Measurements from ENCODE around the gene LRMDA. TPM values are rescaled to one million over a fixed set of nuclear protein-coding genes. Genes with fewer than 3 reads are reported as not detected.

The LRMDA gene
- total RNA-seq, 1 experiment from 2014 or later = not detected

DNA sequence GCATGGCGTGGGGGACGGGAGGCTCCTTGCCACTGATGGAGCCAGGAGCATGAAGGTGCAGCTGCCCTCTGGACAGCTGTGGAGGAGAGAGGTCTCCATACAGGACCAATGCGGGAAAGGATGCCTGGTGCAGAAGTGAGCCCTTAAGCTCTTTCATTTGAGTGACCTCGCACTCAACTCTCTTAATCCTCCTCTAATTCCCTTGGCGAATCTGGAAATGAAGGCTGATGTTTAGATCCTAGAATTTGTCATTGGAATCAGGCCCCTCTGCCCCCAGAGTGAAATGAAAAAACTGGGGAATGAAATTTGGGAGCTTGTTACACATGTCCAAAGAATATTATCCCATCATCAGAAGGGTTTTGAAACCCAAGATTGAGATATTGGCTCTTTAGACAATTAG is 639.5 kb downstream of the LRMDA start:
- H4K20me1 ChIP-seq (ENCODE audit: insufficient read depth, low read depth, low read length) = no peaks in the 10 kb centered on the region
- no peak overlapping the region for H3K27ac ChIP-seq (ENCODE audit: low read length)
- H3K9me2 ChIP-seq (replicated peaks; ENCODE audit: insufficient read depth, low read length) = no peaks in the 10 kb centered on the region
- no peak overlapping the region for H3K4me3 ChIP-seq (ENCODE audit: low read length)
- H3K27me3 ChIP-seq (ENCODE audit: low read length) = no peaks in the 10 kb centered on the region
- no peak overlapping the region for H2AFZ ChIP-seq (ENCODE audit: low read length)
- H3K36me3 ChIP-seq (ENCODE audit: insufficient read depth, low read length) = no peaks in the 10 kb centered on the region
- no peak overlapping the region for H3K4me2 ChIP-seq (ENCODE audit: low read depth, low read length, poor library complexity, severe bottlenecking)
- no peaks in the 10 kb centered on the region for H3K9me3 ChIP-seq (ENCODE audit: low read length)
- H3K4me1 ChIP-seq (ENCODE audit: low read length) = no peaks in the 10 kb centered on the region
- no peak overlapping the region for H3K9ac ChIP-seq (ENCODE audit: low read length)
- no peak for DNase-seq
- H3K79me2 ChIP-seq (ENCODE audit: low read length) = no peaks in the 10 kb centered on the region

DNA sequence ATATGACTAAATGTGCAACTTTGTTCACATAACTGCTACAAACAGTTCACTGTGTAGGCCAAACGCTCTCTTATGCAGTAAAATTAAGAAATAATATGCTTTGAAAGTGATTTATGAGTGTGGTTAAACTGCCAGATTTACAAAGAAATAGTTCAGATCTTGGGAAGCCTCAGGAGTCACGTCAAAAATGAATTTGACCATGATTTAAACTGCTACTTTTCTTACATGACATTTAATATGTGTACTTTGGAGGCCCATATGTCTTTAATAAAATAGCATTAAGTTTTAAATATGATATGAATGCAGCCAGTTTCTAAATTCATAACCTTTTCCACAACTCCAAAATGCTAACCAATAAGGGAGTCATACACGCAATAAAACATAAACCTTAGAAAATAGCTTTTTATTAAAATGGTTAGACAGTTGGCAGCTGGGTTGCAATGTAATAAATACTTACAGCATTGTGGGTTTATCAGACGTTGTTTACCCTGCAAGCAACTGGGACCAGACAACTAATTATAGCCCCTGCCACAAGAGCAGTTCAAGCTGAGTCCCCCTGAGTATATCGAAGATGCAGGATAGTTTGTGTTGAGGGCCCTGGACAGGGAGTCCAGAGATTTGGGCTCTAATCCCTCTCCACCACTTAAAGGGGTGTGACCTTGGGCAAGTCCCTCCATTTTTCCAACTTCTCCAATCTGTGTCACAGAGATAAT is 640.4 kb downstream of the LRMDA start:
- Histone ChIP-seq H3K4me1 (ENCODE audit: low read length) (no peaks in the 10 kb centered on the region), H2AFZ (ENCODE audit: low read length) (no peak overlapping the region), H3K27me3 (ENCODE audit: low read length) (no peaks in the 10 kb centered on the region), H3K79me2 (ENCODE audit: low read length) (no peaks in the 10 kb centered on the region), H3K9me2 (replicated peaks; ENCODE audit: insufficient read depth, low read length) (no peaks in the 10 kb centered on the region), H3K9me3 (ENCODE audit: low read length) (no peaks in the 10 kb centered on the region), H4K20me1 (ENCODE audit: insufficient read depth, low read depth, low read length) (no peaks in the 10 kb centered on the region), H3K9ac (ENCODE audit: low read length) (no peak overlapping the region), H3K4me2 (ENCODE audit: low read depth, low read length, poor library complexity, severe bottlenecking) (no peak overlapping the region), H3K4me3 (ENCODE audit: low read length) (no peak overlapping the region), H3K27ac (ENCODE audit: low read length) (no peak overlapping the region), H3K36me3 (ENCODE audit: insufficient read depth, low read length) (no peaks in the 10 kb centered on the region)
- no peak for DNase-seq

DNA sequence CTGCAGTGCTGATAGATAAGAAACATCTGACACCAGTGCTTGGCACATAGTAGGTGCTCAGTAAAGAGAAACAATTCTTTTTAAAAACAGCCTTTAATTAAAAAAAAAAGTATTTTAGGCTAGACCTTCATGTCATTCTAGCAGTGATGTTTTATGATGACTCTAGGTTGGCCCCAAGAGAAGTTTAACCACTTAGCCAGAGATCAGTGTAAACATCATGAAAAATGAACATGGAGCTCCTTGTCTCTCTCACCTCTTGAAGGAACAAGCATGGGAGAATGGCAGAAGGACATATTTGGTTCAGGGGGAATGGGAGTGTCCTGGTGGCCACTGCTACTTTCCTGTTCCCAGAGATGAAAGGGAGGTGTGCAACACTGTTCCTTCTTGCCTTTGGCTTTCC is 641.0 kb downstream of the LRMDA start:
- Histone ChIP-seq H3K27me3 (ENCODE audit: low read length) (no peaks in the 10 kb centered on the region), H3K4me3 (ENCODE audit: low read length) (no peak overlapping the region), H3K4me1 (ENCODE audit: low read length) (no peaks in the 10 kb centered on the region), H3K79me2 (ENCODE audit: low read length) (no peaks in the 10 kb centered on the region), H4K20me1 (ENCODE audit: insufficient read depth, low read depth, low read length) (no peaks in the 10 kb centered on the region), H3K4me2 (ENCODE audit: low read depth, low read length, poor library complexity, severe bottlenecking) (no peak overlapping the region), H3K9me3 (ENCODE audit: low read length) (no peaks in the 10 kb centered on the region), H3K36me3 (ENCODE audit: insufficient read depth, low read length) (no peaks in the 10 kb centered on the region), H3K27ac (ENCODE audit: low read length) (no peak overlapping the region), H2AFZ (ENCODE audit: low read length) (no peak overlapping the region), H3K9ac (ENCODE audit: low read length) (no peak overlapping the region), H3K9me2 (replicated peaks; ENCODE audit: insufficient read depth, low read length) (no peaks in the 10 kb centered on the region)
- no peak for DNase-seq

DNA sequence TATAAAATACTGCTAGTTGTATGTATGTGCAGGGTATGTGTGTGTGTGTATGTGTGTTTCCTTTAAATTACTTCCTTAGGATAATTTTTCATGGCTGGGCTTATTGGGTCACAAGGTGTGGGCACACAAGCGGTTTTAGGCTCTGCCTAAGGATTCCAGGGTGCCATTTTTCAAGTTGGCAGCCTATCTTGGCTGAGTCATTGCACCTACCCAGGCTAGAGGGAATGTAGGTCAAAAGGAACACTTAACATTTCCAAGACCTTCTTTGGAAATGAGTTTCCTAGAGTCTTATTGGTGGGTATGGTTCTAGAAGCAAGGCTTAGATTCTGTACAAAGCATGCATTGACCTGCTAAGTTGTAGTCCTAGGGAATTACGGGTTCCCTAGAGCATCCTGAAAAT is 642.1 kb downstream of the LRMDA start:
- Histone ChIP-seq H3K9ac (ENCODE audit: low read length) (no peak overlapping the region), H3K36me3 (ENCODE audit: insufficient read depth, low read length) (no peaks in the 10 kb centered on the region), H3K9me2 (replicated peaks; ENCODE audit: insufficient read depth, low read length) (no peaks in the 10 kb centered on the region), H3K27ac (ENCODE audit: low read length) (no peak overlapping the region), H3K4me3 (ENCODE audit: low read length) (no peak overlapping the region), H3K79me2 (ENCODE audit: low read length) (no peaks in the 10 kb centered on the region), H3K4me2 (ENCODE audit: low read depth, low read length, poor library complexity, severe bottlenecking) (no peak overlapping the region), H3K27me3 (ENCODE audit: low read length) (no peaks in the 10 kb centered on the region), H2AFZ (ENCODE audit: low read length) (no peak overlapping the region), H3K4me1 (ENCODE audit: low read length) (no peaks in the 10 kb centered on the region), H4K20me1 (ENCODE audit: insufficient read depth, low read depth, low read length) (no peaks in the 10 kb centered on the region), H3K9me3 (ENCODE audit: low read length) (no peaks in the 10 kb centered on the region)
- DNase-seq = no peak

DNA sequence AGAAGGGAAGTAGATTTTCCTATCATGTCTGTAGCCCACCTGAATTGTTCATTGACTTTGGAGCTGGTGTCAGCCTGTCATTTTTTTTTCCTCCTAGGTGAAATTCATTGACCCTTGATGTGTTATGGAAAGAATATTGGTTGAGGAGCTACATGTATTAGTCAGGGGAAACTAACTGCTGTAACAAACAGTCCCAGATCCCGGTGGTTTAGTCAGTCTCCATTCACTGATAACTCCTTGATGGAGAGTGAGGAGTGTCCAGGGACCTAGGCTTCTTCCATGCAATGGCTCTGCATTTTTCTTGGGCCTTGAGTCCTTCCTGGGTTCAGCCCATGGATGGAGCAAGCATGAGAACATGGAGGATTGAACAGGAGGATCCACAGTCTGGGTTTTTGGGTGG is 643.2 kb downstream of the LRMDA start:
- DNase-seq = no peak
- H3K36me3 ChIP-seq (ENCODE audit: insufficient read depth, low read length) = no peaks in the 10 kb centered on the region

DNA sequence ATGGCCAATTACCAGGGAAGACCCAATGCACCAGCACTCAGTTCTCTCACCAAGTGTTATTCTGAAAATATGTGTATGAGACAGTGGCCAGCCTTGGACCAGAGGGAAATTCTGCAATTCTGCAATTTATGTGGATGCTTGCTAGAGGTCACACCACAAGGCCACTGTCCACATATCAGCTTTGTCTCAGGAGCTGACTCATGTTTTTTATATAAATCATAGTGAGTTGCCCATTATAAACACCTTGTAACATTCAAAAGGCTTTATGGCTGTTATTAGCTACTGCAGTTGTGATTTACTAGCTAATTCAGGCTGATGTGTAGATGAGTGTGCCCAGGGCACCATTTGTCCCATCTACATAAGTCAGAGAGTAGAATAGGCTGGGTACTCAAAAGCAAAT is 649.0 kb downstream of the LRMDA start:
- no peaks in the 10 kb centered on the region for H3K27me3 ChIP-seq (ENCODE audit: low read length)
- H3K27ac ChIP-seq (ENCODE audit: low read length) = no peak overlapping the region
- H3K4me1 ChIP-seq (ENCODE audit: low read length) = no peaks in the 10 kb centered on the region
- no peaks in the 10 kb centered on the region for H4K20me1 ChIP-seq (ENCODE audit: insufficient read depth, low read depth, low read length)
- no peak for DNase-seq
- H3K4me2 ChIP-seq (ENCODE audit: low read depth, low read length, poor library complexity, severe bottlenecking) = no peak overlapping the region
- no peaks in the 10 kb centered on the region for H3K9me3 ChIP-seq (ENCODE audit: low read length)
- H3K36me3 ChIP-seq (ENCODE audit: insufficient read depth, low read length) = no peaks in the 10 kb centered on the region
- no peaks in the 10 kb centered on the region for H3K9me2 ChIP-seq (replicated peaks; ENCODE audit: insufficient read depth, low read length)
- no peak overlapping the region for H3K9ac ChIP-seq (ENCODE audit: low read length)
- H3K4me3 ChIP-seq (ENCODE audit: low read length) = no peak overlapping the region
- H3K79me2 ChIP-seq (ENCODE audit: low read length) = no peaks in the 10 kb centered on the region
- H2AFZ ChIP-seq (ENCODE audit: low read length) = no peak overlapping the region

More for the DNA sequence above, 643.2 kb downstream of the LRMDA start:
- H4K20me1 ChIP-seq (ENCODE audit: insufficient read depth, low read depth, low read length) = no peaks in the 10 kb centered on the region
- H3K79me2 ChIP-seq (ENCODE audit: low read length) = no peaks in the 10 kb centered on the region
- H3K9me2 ChIP-seq (replicated peaks; ENCODE audit: insufficient read depth, low read length) = no peaks in the 10 kb centered on the region
- H3K9ac ChIP-seq (ENCODE audit: low read length) = no peak overlapping the region
- H3K4me3 ChIP-seq (ENCODE audit: low read length) = no peak overlapping the region
- H3K27me3 ChIP-seq (ENCODE audit: low read length) = no peaks in the 10 kb centered on the region
- H3K4me1 ChIP-seq (ENCODE audit: low read length) = no peaks in the 10 kb centered on the region
- H3K9me3 ChIP-seq (ENCODE audit: low read length) = no peaks in the 10 kb centered on the region
- H3K4me2 ChIP-seq (ENCODE audit: low read depth, low read length, poor library complexity, severe bottlenecking) = no peak overlapping the region
- H3K27ac ChIP-seq (ENCODE audit: low read length) = no peak overlapping the region
- no peak overlapping the region for H2AFZ ChIP-seq (ENCODE audit: low read length)

DNA sequence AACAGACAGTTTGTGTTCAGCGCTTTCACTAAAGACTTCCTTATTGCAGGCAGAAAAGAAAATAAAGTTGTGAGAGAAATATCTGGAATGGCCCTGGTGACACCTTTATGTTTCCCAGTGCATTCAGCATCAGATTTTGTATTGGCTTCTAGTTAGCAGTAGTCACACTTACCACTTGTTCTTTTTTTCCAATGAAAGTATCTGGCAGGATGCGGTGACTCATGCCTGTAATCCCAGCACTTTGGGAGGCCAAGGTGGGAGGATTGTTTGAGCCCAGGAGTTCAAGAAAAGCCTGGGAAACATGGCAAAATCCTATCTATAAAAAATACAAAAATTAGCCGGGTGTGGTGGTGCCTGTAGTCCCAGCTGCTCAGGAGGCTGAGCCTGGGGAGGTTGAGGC is 649.6 kb downstream of the LRMDA start:
- Histone ChIP-seq H3K4me3 (ENCODE audit: low read length) (no peak overlapping the region), H3K36me3 (ENCODE audit: insufficient read depth, low read length) (no peaks in the 10 kb centered on the region), H3K4me1 (ENCODE audit: low read length) (no peaks in the 10 kb centered on the region), H4K20me1 (ENCODE audit: insufficient read depth, low read depth, low read length) (no peaks in the 10 kb centered on the region), H3K9ac (ENCODE audit: low read length) (no peak overlapping the region), H3K9me2 (replicated peaks; ENCODE audit: insufficient read depth, low read length) (no peaks in the 10 kb centered on the region), H3K79me2 (ENCODE audit: low read length) (no peaks in the 10 kb centered on the region), H3K4me2 (ENCODE audit: low read depth, low read length, poor library complexity, severe bottlenecking) (no peak overlapping the region), H3K9me3 (ENCODE audit: low read length) (no peaks in the 10 kb centered on the region), H2AFZ (ENCODE audit: low read length) (no peak overlapping the region), H3K27me3 (ENCODE audit: low read length) (no peaks in the 10 kb centered on the region), H3K27ac (ENCODE audit: low read length) (no peak overlapping the region)
- no peak for DNase-seq

DNA sequence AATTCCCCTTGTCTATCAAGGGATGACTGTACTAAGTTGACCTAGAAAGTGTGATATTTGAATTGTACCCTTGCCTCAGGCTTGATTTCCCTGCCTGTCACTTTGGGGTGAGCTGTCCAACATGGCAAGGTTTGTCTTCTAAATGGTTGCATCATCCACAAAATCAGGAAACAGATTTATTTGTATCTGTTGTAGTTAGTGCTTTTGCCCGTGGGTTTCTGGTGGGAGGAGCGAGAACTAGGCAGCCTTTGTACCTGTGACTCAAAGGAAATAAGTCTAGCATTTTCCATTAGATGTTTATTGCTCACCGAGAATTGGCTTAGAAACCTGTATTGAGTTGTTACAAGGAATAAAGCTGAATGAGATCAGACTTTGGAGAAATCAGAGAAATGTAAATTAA is 650.8 kb downstream of the LRMDA start:
- Histone ChIP-seq H3K4me1 (ENCODE audit: low read length) (no peaks in the 10 kb centered on the region), H3K4me2 (ENCODE audit: low read depth, low read length, poor library complexity, severe bottlenecking) (no peak overlapping the region), H3K4me3 (ENCODE audit: low read length) (no peak overlapping the region), H3K79me2 (ENCODE audit: low read length) (no peaks in the 10 kb centered on the region), H3K27ac (ENCODE audit: low read length) (no peak overlapping the region), H3K27me3 (ENCODE audit: low read length) (no peaks in the 10 kb centered on the region), H3K9ac (ENCODE audit: low read length) (no peak overlapping the region), H3K9me2 (replicated peaks; ENCODE audit: insufficient read depth, low read length) (no peaks in the 10 kb centered on the region), H3K36me3 (ENCODE audit: insufficient read depth, low read length) (no peaks in the 10 kb centered on the region), H4K20me1 (ENCODE audit: insufficient read depth, low read depth, low read length) (no peaks in the 10 kb centered on the region), H2AFZ (ENCODE audit: low read length) (no peak overlapping the region), H3K9me3 (ENCODE audit: low read length) (no peaks in the 10 kb centered on the region)
- DNase-seq = no peak
